ENCODE results near the gene DYSF.

Gene DYSF

DNA sequence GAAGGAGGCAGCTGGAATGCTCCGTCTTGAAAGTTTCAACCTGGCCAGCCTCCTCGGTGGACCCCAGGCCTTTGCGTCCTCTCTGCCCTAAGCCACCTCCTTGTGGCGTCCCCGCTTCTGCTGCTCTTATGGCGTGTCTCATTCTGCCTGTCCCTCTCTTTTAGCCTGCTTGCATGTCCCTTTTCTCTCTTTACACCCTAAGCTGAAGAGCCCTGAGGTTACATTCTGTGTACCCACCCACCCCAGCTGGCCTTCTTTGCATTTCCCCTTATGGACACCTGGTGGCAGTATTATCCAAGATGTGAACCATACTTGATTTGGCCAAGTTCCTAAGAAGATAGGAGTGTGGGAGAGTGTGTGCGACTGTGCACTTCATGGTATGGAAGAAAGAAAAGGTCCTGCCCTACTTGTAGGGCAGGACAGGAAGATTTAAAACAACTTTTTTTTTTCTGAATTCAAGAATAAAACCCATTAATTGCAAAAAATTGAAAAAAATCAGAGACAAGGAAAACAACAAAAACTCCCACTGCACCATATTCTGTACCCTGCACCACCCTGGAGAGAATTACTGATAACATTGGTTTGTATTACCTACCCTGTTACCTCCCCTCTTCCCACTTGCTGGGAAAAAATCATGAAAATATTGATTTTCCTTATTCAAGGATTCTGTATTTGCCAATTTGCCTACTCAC, 77.4 kb downstream of the DYSF start:
- TF ChIP-seq, protein P1, sequence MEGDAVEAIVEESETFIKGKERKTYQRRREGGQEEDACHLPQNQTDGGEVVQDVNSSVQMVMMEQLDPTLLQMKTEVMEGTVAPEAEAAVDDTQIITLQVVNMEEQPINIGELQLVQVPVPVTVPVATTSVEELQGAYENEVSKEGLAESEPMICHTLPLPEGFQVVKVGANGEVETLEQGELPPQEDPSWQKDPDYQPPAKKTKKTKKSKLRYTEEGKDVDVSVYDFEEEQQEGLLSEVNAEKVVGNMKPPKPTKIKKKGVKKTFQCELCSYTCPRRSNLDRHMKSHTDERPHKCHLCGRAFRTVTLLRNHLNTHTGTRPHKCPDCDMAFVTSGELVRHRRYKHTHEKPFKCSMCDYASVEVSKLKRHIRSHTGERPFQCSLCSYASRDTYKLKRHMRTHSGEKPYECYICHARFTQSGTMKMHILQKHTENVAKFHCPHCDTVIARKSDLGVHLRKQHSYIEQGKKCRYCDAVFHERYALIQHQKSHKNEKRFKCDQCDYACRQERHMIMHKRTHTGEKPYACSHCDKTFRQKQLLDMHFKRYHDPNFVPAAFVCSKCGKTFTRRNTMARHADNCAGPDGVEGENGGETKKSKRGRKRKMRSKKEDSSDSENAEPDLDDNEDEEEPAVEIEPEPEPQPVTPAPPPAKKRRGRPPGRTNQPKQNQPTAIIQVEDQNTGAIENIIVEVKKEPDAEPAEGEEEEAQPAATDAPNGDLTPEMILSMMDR (IDR thresholded peaks at IDR 0.05) = peak; percentile 81
- TF ChIP-seq ZFX (IDR thresholded peaks at IDR 0.05; ENCODE audit: borderline replicate concordance) = no peak
- H3K27ac ChIP-seq = no peak overlapping the region

DNA sequence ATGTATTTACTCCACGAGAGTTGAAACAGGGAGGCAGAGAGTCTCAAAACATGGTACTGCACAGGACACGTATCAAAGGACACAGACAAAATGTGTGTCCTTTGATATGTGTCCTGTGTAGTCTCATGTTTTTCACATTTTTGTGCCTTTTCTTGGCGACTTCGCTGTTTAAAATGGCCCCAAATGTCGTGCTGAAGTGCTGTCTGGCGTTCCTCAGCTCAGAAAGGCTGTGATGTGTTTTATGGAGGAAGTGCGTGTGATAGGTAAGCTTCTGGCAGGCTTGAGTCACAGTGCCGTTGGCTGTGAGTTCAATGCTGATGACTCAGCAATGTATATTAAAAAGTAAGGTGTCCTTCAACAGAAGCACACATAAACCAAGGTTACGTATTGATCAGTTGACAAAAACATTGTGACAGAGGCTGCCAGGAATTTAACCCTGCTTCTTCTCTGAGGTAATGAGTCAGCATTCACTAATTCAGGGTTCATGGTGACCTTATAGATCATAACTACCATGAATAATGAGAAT, 78.2 kb downstream of the DYSF start:
- no peak overlapping the region for H3K27ac ChIP-seq
- TF ChIP-seq, protein P1 (IDR thresholded peaks at IDR 0.05) = no peak
- TF ChIP-seq ZFX (IDR thresholded peaks at IDR 0.05; ENCODE audit: borderline replicate concordance) = no peak

DNA sequence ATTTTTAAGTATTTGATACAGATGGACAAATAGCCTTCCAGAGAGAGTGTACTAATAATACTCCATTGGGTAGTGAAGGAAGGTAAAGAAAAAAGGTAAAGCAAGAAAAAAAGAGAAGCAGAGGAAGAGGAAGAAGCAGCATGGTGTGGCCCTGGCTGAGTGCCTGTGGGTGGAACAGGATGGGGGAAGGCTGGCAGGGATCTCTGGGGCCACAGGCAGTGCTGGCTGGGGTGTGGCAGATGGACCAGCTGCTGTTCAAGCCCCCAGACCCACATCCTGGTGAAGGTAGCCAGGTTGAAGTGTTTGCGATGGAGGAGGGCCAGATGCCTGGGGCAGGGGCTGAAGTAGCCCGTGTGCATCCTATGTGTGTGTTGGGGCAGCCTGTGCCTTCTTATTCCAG, 79.0 kb downstream of the DYSF start:
- no peak for TF ChIP-seq ZFX (IDR thresholded peaks at IDR 0.05; ENCODE audit: borderline replicate concordance)
- TF ChIP-seq, protein P1 (IDR thresholded peaks at IDR 0.05) = no peak
- H3K27ac ChIP-seq = no peak overlapping the region

DNA sequence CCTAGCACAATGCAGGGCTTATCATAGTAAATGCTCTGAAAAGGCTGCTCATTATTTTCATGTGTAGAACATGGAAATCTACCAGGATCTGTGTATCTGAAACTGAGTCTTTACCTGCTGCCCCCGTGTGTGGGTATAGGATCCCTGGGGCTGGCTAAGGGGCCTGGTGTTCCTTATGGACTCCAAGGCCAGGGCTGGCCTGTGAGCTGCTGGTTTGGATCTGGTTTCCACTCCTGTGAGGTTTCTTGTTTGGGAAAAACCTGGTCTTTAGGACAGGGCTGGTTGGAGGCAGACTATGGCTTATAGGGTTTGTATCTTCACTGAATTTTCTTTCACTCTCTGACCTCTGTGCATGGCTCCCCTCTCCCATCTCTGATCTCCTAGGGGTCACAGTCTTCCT, 80.8 kb downstream of the DYSF start:
- TF ChIP-seq ZFX (IDR thresholded peaks at IDR 0.05; ENCODE audit: borderline replicate concordance) = no peak
- TF ChIP-seq, protein P1 (IDR thresholded peaks at IDR 0.05) = no peak

DNA sequence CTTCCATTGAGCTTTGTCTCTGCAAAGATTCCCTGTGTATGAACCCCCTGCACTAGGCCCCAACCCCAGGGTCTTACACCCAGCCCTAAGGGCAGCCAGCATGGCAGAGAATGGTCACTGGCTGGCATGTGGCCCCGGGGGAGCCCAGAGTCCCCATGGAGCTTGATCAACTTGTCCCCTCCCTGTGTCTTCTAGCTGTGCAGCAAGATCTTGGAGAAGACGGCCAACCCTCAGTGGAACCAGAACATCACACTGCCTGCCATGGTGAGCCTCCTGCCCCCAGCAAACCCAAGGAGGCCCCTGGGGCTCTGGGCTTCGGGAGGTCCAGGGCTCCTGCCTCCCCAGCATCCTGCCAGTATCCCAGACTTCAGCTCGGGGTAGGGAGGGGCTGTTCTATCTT, 81.5 kb downstream of the DYSF start:
- TF ChIP-seq, protein P1 (IDR thresholded peaks at IDR 0.05) = no peak
- no peak for TF ChIP-seq ZFX (IDR thresholded peaks at IDR 0.05; ENCODE audit: borderline replicate concordance)
- no peak overlapping the region for H3K27ac ChIP-seq

More for the DNA sequence above, 80.8 kb downstream of the DYSF start:
- no peak overlapping the region for H3K27ac ChIP-seq

DNA sequence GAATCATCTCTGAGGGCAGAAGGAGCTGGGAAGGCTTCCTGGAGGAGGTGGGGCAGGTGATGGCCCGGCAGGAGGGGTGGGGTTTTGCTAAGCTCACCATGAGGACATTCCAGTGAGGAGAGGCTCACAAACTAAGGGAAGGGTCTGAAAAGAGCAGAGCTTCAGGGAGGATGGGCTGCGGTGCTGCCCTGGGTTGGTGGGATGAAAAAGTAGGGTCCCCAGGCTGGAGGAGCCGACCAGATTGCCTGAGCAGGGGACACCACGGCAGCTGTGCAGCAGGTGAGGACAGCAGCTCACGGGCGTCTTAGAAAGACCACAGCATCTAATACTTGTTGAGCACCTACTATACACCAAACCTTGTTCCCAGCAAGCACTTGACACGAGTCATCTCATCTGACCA, 82.2 kb downstream of the DYSF start:
- no peak overlapping the region for H3K27ac ChIP-seq
- no peak for TF ChIP-seq ZFX (IDR thresholded peaks at IDR 0.05; ENCODE audit: borderline replicate concordance)

DNA sequence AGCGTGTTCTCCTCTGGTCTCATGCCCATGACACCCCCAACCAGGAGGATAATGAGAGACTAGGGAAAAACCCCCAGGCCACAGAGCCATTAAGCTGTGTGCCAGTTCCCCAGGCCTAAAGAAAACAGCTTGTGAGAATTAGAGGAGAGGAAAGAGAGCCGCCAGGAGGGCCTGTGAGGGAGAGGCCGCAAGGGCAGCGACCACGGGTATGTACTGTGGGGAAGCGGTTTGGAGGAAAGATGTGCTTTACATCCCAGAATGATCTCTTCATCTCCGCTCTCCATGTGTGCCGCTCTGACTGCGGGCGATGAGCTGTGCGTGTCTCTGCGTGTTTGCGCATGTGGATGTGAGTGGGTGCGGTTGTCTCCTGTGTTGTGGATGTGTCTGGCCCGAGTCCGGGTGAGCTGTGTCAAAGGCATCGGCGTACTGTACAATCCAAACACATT, 82.9 kb downstream of the DYSF start:
- no peak overlapping the region for H3K27ac ChIP-seq
- no peak for TF ChIP-seq ZFX (IDR thresholded peaks at IDR 0.05; ENCODE audit: borderline replicate concordance)
- TF ChIP-seq, protein P1 (IDR thresholded peaks at IDR 0.05) = no peak

Measured in 22Rv1 (cell line).